Liver (tissue), 9 donors: ENCODE measurements around the gene HPCAL4. TPM values are rescaled to one million over a fixed set of nuclear protein-coding genes. Genes with fewer than 3 reads are reported as not detected.

Source experiments
- DNase-seq: peaks from one replicate; pipeline ENCODE4 v3.0.0-alpha.2; 2017; ENCODE audit warnings: low spot score
- H3K27ac ChIP-seq, 2 donors: one replicate each; pipeline ENCODE4 v1.7.0; 2013; ENCODE audit warnings: inconsistent platforms in 2 of 2, low read length in 2 of 2, control low read depth in 1 of 2, low read depth in 1 of 2, mild to moderate bottlenecking in 1 of 2
- H3K27me3 ChIP-seq, 4 donors: one replicate each; pipeline versions ENCODE4 v1.6.1 to v1.7.0; 2013; ENCODE audit warnings: low read length in 3 of 4, inconsistent platforms in 1 of 4, mild to moderate bottlenecking in 1 of 4, moderate library complexity in 1 of 4; ENCODE audit not compliant: control insufficient read depth in 4 of 4, insufficient read depth in 4 of 4
- H3K36me3 ChIP-seq, 4 donors: one replicate each; pipeline versions ENCODE4 v1.6.1 to v1.7.0; 2013; ENCODE audit warnings: low read length in 3 of 4, mild to moderate bottlenecking in 3 of 4, low read depth in 1 of 4, moderate library complexity in 1 of 4; ENCODE audit not compliant: control insufficient read depth in 4 of 4, insufficient read depth in 3 of 4
- H3K4me1 ChIP-seq, 4 donors: one replicate each; pipeline versions ENCODE4 v1.6.1 to v1.7.0; 2013; ENCODE audit warnings: low read length in 3 of 4, mild to moderate bottlenecking in 3 of 4, moderate library complexity in 1 of 4; ENCODE audit not compliant: control insufficient read depth in 4 of 4, insufficient read depth in 4 of 4
- H3K4me3 ChIP-seq, 3 donors: one replicate each; pipeline versions ENCODE4 v1.6.1 to v1.7.0; 2013; ENCODE audit warnings: low read length in 3 of 3, control low read depth in 1 of 3, low read depth in 1 of 3, mild to moderate bottlenecking in 1 of 3
- H3K9ac ChIP-seq, 2 donors: one replicate each; pipeline ENCODE4 v1.7.0; 2013; ENCODE audit warnings: low read length in 2 of 2, mild to moderate bottlenecking in 2 of 2, moderate library complexity in 2 of 2, control low read depth in 1 of 2, low read depth in 1 of 2
- H3K9me3 ChIP-seq, 4 donors: one replicate each; pipeline versions ENCODE4 v1.6.1 to v1.7.0; 2013; ENCODE audit warnings: low read length in 3 of 4; ENCODE audit not compliant: control insufficient read depth in 4 of 4
- CTCF ChIP-seq: fragments of 150-350 bp; IDR thresholded peaks from 2 replicates; pipeline ENCODE4 v1.5.1; 2017; ENCODE audit warnings: improper control_type of control experiment, low read depth, low read length; ENCODE audit not compliant: missing input control
- EGR1 ChIP-seq, 2 donors: IDR thresholded peaks; 2 replicates each; pipeline ENCODE4 v1.6.1; 2016 to 2018; ENCODE audit warnings: antibody characterized with exemption in 2 of 2, low read depth in 2 of 2
- FOXA1 ChIP-seq: IDR thresholded peaks from 2 replicates; pipeline ENCODE4 v1.6.1; 2016; ENCODE audit warnings: antibody characterized with exemption
- FOXA2 ChIP-seq: IDR thresholded peaks from 2 replicates; pipeline ENCODE4 v1.6.1; 2016; ENCODE audit warnings: antibody characterized with exemption
- HNF4G ChIP-seq: IDR thresholded peaks from 2 replicates; pipeline ENCODE4 v1.6.1; 2016; ENCODE audit warnings: antibody characterized with exemption
- JUND ChIP-seq, 2 donors: IDR thresholded peaks; 2 replicates each; pipeline ENCODE4 v1.6.1; 2016; ENCODE audit warnings: antibody characterized with exemption in 2 of 2
- MAX ChIP-seq: IDR thresholded peaks from 2 replicates; pipeline ENCODE4 v1.6.1; 2016; ENCODE audit warnings: antibody characterized with exemption
- RAD21 ChIP-seq, 2 donors: IDR thresholded peaks; 2 replicates each; pipeline ENCODE4 v1.6.1; 2016; ENCODE audit warnings: antibody characterized with exemption in 2 of 2, mild to moderate bottlenecking in 2 of 2
- ZBTB33 ChIP-seq: IDR thresholded peaks from 2 replicates; pipeline ENCODE4 v1.6.1; 2016; ENCODE audit warnings: antibody characterized with exemption
- WGBS: extraction: QIAGEN DNeasy Blood & Tissue Kit; methylation state at CpG from one replicate; pipeline ENCODE4 v1.1.7; 2013; 5-methylcytosine and 5-hydroxymethylcytosine counted together
- polyA plus RNA-seq, 2 donors: library from polyadenylated mRNA; stranded (reverse) in 1 of 2; unstranded in 1 of 2; fragments of 200-250 nt in 1 of 2; fragments of >200 nt in 1 of 2; fragmentation: Nextera tagmentation in 1 of 2; extraction: Ambion mirVana in 1 of 2; gene quantifications; one replicate each; pipeline versions ENCODE4 v1.2.1 to v1.2.3, GENCODE V29; 2013 to 2015
- total RNA-seq, 2 donors: library from RNA; depleted of rRNA; stranded (reverse); fragments of >200 nt; gene quantifications; one replicate each; pipeline ENCODE4 v1.2.3, GENCODE V29; 2014
- TF ChIP-seq, protein P1 (sequence below): IDR thresholded peaks from 2 replicates; pipeline ENCODE4 v1.6.1; 2016; ENCODE audit warnings: antibody characterized with exemption, mild to moderate bottlenecking
- TF ChIP-seq, protein P2 (sequence below): IDR thresholded peaks from 2 replicates; pipeline ENCODE4 v1.6.1; 2016; ENCODE audit warnings: antibody characterized with exemption
- donor health status: healthy.
- donor health status: healthy.
- donor health status: healthy.
- donor health status: healthy.
- donor health status: healthy.

Gene HPCAL4
- total and polyA plus RNA-seq, 4 donors, result not detected

DNA sequence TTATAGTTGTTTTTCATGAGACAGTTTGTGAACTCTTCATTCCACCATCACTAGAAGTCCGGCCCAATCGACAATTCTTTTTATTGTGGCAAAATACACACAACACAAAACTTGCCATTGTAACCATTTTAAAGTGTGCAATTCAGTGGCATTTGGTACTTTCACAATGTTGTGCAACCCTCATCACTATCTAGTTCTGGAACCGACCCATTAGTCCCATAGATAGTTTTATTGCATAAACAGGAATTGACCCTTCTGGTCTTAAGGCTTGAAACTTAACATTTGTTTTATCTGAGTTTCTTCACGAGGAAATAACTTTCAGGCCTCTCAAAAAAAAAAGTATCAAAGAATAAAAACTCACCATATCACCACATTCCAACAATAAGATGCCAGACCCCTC lies 38.6 kb upstream of the HPCAL4 start:
- Histone ChIP-seq H3K9ac (no peak overlapping the region), H3K4me3 (no peak overlapping the region), H3K9me3 (no peaks in the 10 kb centered on the region), H3K4me1 (no peaks in the 10 kb centered on the region), H3K27me3 (peaks cover 0 to 10% (median 4%) of the 10 kb centered on the region in 4 donors), H3K36me3 (no peaks in the 10 kb centered on the region), H3K27ac (no peak overlapping the region)
- 48% methylated on average over 4 of the region's 4 CpGs for WGBS
- DNase-seq, result no peak
- TF ChIP-seq FOXA1, result no peak
- TF ChIP-seq, protein P1, sequence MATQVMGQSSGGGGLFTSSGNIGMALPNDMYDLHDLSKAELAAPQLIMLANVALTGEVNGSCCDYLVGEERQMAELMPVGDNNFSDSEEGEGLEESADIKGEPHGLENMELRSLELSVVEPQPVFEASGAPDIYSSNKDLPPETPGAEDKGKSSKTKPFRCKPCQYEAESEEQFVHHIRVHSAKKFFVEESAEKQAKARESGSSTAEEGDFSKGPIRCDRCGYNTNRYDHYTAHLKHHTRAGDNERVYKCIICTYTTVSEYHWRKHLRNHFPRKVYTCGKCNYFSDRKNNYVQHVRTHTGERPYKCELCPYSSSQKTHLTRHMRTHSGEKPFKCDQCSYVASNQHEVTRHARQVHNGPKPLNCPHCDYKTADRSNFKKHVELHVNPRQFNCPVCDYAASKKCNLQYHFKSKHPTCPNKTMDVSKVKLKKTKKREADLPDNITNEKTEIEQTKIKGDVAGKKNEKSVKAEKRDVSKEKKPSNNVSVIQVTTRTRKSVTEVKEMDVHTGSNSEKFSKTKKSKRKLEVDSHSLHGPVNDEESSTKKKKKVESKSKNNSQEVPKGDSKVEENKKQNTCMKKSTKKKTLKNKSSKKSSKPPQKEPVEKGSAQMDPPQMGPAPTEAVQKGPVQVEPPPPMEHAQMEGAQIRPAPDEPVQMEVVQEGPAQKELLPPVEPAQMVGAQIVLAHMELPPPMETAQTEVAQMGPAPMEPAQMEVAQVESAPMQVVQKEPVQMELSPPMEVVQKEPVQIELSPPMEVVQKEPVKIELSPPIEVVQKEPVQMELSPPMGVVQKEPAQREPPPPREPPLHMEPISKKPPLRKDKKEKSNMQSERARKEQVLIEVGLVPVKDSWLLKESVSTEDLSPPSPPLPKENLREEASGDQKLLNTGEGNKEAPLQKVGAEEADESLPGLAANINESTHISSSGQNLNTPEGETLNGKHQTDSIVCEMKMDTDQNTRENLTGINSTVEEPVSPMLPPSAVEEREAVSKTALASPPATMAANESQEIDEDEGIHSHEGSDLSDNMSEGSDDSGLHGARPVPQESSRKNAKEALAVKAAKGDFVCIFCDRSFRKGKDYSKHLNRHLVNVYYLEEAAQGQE, result no peak
- TF ChIP-seq JUND (IDR thresholded peaks at IDR 0.05), result no peak
- no peak for TF ChIP-seq RAD21 (IDR thresholded peaks at IDR 0.05)
- TF ChIP-seq FOXA2, result no peak

DNA sequence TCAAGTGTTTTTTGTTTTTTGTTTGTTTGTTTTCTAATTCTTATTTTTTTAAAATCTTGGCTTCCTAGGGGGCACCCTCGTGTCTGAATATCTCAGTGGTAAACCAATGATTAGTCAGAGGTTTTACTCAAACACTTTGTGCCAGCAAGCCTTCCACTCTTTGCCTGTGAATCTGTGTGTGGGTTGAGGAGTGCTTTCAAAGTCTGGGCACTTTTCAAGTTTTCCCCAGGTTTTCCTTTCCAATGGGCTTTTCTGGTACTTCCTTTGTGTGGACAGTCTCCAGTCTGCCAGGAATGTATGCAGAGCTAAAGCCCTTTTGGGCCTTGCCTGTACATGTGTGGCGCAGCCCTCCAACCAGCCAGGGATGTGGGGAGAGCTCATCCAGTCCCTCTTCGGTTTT lies 37.8 kb upstream of the HPCAL4 start:
- Histone ChIP-seq H3K36me3 (no peaks in the 10 kb centered on the region), H3K27me3 (peaks cover 0 to 11% (median 5%) of the 10 kb centered on the region in 4 donors), H3K4me1 (no peaks in the 10 kb centered on the region), H3K9me3 (no peaks in the 10 kb centered on the region), H3K9ac (no peak overlapping the region), H3K27ac (no peak overlapping the region), H3K4me3 (no peak overlapping the region)
- no peak for TF ChIP-seq ZBTB33
- TF ChIP-seq CTCF, result no peak
- no peak for TF ChIP-seq FOXA2
- no peak for TF ChIP-seq EGR1 (IDR thresholded peaks at IDR 0.05; ENCODE audit: low read depth in 2 of 2)
- no peak for TF ChIP-seq HNF4G
- TF ChIP-seq, protein P2, sequence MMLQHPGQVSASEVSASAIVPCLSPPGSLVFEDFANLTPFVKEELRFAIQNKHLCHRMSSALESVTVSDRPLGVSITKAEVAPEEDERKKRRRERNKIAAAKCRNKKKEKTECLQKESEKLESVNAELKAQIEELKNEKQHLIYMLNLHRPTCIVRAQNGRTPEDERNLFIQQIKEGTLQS, result no peak
- TF ChIP-seq MAX, result no peak
- TF ChIP-seq FOXA1, result no peak
- TF ChIP-seq, protein P1, result no peak
- no peak for DNase-seq
- WGBS, result 64% methylated on average over 3 of the region's 3 CpGs
